GM13976 (cell line): Measurements from ENCODE around the gene ARHGAP23.

Source experiments
- DNase-seq: peaks from one replicate; pipeline ENCODE4 v3.0.0; 2012; ENCODE audit warnings: low spot score
- CTCF ChIP-seq: IDR thresholded peaks from 2 replicates; pipeline ENCODE4 v1.5.1; 2012; ENCODE audit warnings: borderline replicate concordance, mild to moderate bottlenecking; ENCODE audit not compliant: insufficient read depth; ENCODE audit errors: extremely low read depth, missing control alignments, control extremely low read depth
- in situ Hi-C: fragments of 300-500 bp; cut with MboI; formaldehyde crosslinking; loops from one replicate; pipeline ENCODE4 v1.12.0; 2022; ENCODE audit warnings: low sequenced_read_pairs, mixed read lengths, inconsistent platforms; ENCODE audit not compliant: unreplicated experiment

The ARHGAP23 gene

GRCh38 chr17:38460716-38461630, 32.7 kb downstream of the ARHGAP23 start:
- in situ Hi-C loops: no loop called here
- DNase-seq: peak; percentile 25
- TF ChIP-seq CTCF: no peak

- no peak for TF ChIP-seq CTCF
- in situ Hi-C loops: no loop called here
- peak; percentile 24 for DNase-seq
Measured at GRCh38 chr17:38461683-38462082, 33.4 kb downstream of the ARHGAP23 start.

GRCh38 chr17:38463451-38463858, 35.2 kb downstream of the ARHGAP23 start:
- peak; percentile 20 for DNase-seq
- in situ Hi-C loops: no loop called here
- TF ChIP-seq CTCF: no peak

- DNase-seq: peak; percentile 21
- TF ChIP-seq CTCF: no peak
- in situ Hi-C loops: no loop called here
Measured at GRCh38 chr17:38464251-38464722, 36.0 kb downstream of the ARHGAP23 start.

- in situ Hi-C loops: no loop called here
- no peak for TF ChIP-seq CTCF
- DNase-seq: no peak
Measured at GRCh38 chr17:38464723-38465390, 36.6 kb downstream of the ARHGAP23 start.

- in situ Hi-C loops: no loop called here
- no peak for TF ChIP-seq CTCF
- DNase-seq: peak; percentile 34
Measured at GRCh38 chr17:38465391-38466345, 37.4 kb downstream of the ARHGAP23 start.
